Parathyroid adenoma (tissue), 2 donors: ENCODE results near the gene C6orf15.

Source experiments
- H2AFZ ChIP-seq: fragments of 300-600 bp; sonication (generic); one replicate; pipeline ENCODE4 v1.7.0; 2017; ENCODE audit warnings: antibody characterized with exemption, mild to moderate bottlenecking
- H3K27ac ChIP-seq: fragments of 300-600 bp; sonication (generic); one replicate; pipeline ENCODE4 v1.7.0; 2017
- H3K27me3 ChIP-seq: fragments of 300-600 bp; sonication (generic); one replicate; pipeline ENCODE4 v1.7.0; 2017; ENCODE audit warnings: low read length; ENCODE audit not compliant: control insufficient read depth, insufficient read depth
- H3K36me3 ChIP-seq: fragments of 300-600 bp; sonication (generic); one replicate; pipeline ENCODE4 v1.7.0; 2017; ENCODE audit warnings: low read length; ENCODE audit not compliant: control insufficient read depth, insufficient read depth
- H3K4me1 ChIP-seq: fragments of 300-600 bp; sonication (generic); one replicate; pipeline ENCODE4 v1.7.0; 2017; ENCODE audit warnings: control low read depth
- H3K4me2 ChIP-seq: fragments of 300-600 bp; sonication (generic); one replicate; pipeline ENCODE4 v1.7.0; 2017; ENCODE audit warnings: low read length
- H3K4me3 ChIP-seq: fragments of 300-600 bp; sonication (generic); one replicate; pipeline ENCODE4 v1.7.0; 2017; ENCODE audit warnings: low read depth, low read length
- H3K79me2 ChIP-seq: fragments of 300-600 bp; sonication (generic); one replicate; pipeline ENCODE4 v1.7.0; 2017; ENCODE audit warnings: control low read depth
- H3K9ac ChIP-seq: fragments of 300-600 bp; sonication (generic); one replicate; pipeline ENCODE4 v1.7.0; 2017; ENCODE audit warnings: mild to moderate bottlenecking
- H3K9me3 ChIP-seq: fragments of 300-600 bp; sonication (generic); one replicate; pipeline ENCODE4 v1.7.0; 2017; ENCODE audit warnings: low read length; ENCODE audit not compliant: control insufficient read depth
- CTCF ChIP-seq: fragments of 300-600 bp; sonication (generic); IDR thresholded peaks from one replicate; pipeline ENCODE4 v1.7.0; 2017; ENCODE audit warnings: antibody characterized with exemption, mild to moderate bottlenecking
- donor health status: primary hyperparathyroidism.

The C6orf15 gene

GRCh38 chr6:31096656-31097055 lies 15.7 kb downstream of the C6orf15 start:
- peaks cover 18% of the 10 kb centered on the region for H3K4me1 ChIP-seq
- peak overlapping the region; percentile 33 for H3K27ac ChIP-seq
- H2AFZ ChIP-seq: peak overlapping the region; percentile 72
- TF ChIP-seq CTCF: no peak
- H3K4me3 ChIP-seq: no peak overlapping the region
- H3K27me3 ChIP-seq: no peaks in the 10 kb centered on the region
- no peaks in the 10 kb centered on the region for H3K79me2 ChIP-seq
- no peaks in the 10 kb centered on the region for H3K36me3 ChIP-seq
- H3K9me3 ChIP-seq: no peaks in the 10 kb centered on the region
- H3K4me2 ChIP-seq: peak overlapping the region; percentile 41
- H3K9ac ChIP-seq: no peak overlapping the region

GRCh38 chr6:31096215-31096614 lies 16.2 kb downstream of the C6orf15 start:
- no peaks in the 10 kb centered on the region for H3K79me2 ChIP-seq
- no peaks in the 10 kb centered on the region for H3K27me3 ChIP-seq
- no peaks in the 10 kb centered on the region for H3K36me3 ChIP-seq
- peak overlapping the region; percentile 72 for H2AFZ ChIP-seq
- peaks cover 18% of the 10 kb centered on the region for H3K4me1 ChIP-seq
- H3K9me3 ChIP-seq: no peaks in the 10 kb centered on the region
- H3K9ac ChIP-seq: no peak overlapping the region
- no peak for TF ChIP-seq CTCF
- no peak overlapping the region for H3K4me3 ChIP-seq
- H3K27ac ChIP-seq: peak overlapping the region; percentile 33
- peak overlapping the region; percentile 41 for H3K4me2 ChIP-seq

- Histone ChIP-seq H3K4me3 (no peak overlapping the region), H3K79me2 (no peaks in the 10 kb centered on the region), H3K36me3 (no peaks in the 10 kb centered on the region), H3K9ac (no peak overlapping the region), H3K27ac (no peak overlapping the region), H3K4me1 (peaks cover 18% of the 10 kb centered on the region), H3K9me3 (no peaks in the 10 kb centered on the region), H3K27me3 (no peaks in the 10 kb centered on the region), H2AFZ (peak overlapping the region; percentile 38), H3K4me2 (no peak overlapping the region)
- no peak for TF ChIP-seq CTCF
Observed at GRCh38 chr6:31094389-31094881, 17.9 kb downstream of the C6orf15 start.

- no peaks in the 10 kb centered on the region for H3K9me3 ChIP-seq
Observed at GRCh38 chr6:31092769-31093505, 19.4 kb downstream of the C6orf15 start.

More at GRCh38 chr6:31092769-31093505, 19.4 kb downstream of the C6orf15 start:
- Histone ChIP-seq H3K4me1 (peaks cover 18% of the 10 kb centered on the region), H2AFZ (no peak overlapping the region), H3K4me3 (no peak overlapping the region), H3K4me2 (no peak overlapping the region), H3K79me2 (no peaks in the 10 kb centered on the region), H3K36me3 (no peaks in the 10 kb centered on the region), H3K9ac (no peak overlapping the region), H3K27ac (no peak overlapping the region), H3K27me3 (no peaks in the 10 kb centered on the region)
- no peak for TF ChIP-seq CTCF
